GM21360 (cell line): ENCODE measurements around the gene CMKLR1.

ENCODE experiments used
- ATAC-seq: cut with Tn5 transposase; IDR thresholded peaks from one replicate; pipeline ENCODE4 v1.9.1; 2021; ENCODE audit warnings: mild to moderate bottlenecking, moderate library complexity; ENCODE audit not compliant: unreplicated experiment

CMKLR1 gene

DNA sequence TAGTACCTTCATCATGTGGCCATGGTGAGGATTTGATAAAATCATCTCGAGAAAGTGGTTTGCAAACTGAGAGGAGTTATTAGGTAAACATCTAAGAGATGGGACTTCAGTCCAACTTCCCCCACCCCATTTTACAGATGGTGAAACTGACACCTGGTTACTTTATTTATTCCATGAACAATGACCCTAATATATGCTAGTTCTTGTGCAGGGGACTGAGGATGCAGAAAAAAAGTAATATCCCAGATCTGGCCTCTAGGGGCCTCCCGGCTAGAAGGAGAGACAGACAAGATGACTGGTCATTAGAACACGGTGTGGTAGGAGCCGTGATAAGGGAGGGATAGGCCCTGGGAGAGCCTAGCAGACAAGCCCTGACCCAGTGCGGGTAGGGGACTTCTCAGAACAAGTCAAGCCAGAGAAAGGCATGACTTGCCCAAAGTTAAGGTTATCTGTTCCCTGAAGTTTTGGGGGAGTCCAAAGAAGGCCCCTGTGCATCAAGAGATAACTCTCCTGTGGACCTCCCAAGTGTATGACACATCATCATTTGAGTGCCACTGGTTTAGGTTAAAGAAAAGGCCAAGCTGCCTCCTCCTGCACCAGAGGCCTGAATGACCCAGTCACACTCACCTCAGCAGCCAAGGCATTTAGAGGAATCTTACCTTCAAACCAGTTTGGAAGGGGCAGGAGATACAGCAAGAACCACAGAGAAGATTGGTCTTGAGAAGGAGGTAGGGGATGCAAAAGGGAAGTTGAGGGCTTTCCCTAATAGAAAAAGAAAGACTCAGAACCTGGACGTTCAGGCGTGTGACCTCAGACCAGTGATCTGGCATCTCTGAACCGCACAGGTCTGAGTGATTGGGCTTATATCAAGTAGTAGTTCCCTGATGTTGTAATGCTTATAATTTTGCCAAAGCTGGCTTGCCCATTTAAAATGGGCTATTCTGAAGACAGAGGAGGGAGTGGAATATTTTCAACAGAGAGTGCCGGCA, 1.6 kb downstream of the CMKLR1 start:
- no peak for ATAC-seq

DNA sequence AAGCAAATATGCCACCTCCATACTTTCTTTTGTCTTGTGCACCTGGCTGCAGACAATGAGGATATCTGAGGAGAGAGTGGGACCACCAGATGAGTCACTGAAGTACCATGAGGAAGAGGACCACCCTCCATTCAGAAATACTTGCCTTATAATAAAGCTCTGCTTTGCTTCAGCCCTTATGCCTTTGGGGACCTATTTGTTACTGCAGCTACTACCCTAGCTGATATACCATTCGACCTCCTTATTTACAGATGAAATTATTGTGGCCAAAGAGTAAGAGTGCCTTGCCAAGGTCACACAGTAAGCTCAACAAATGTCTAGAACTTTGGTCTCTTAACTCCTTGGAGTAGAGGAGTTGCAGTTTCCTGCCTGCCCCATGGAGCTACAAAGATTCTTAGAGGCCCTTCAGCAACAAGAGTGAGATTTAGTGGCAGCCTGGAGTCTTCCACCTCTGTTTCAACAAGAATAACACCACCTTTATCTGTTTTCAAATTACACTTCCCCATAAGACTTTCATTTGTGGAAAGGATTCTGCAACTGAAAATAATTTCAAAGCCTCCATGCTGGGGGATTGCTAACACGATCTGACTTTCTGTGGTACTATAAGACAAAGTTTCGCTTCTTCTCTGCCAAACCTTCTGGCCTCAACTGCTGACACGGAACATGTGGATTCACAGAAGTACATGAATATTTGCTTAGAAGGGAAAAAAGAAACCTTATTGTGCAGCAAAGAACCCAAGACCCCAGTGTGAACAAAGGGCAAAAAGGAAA, 3.6 kb downstream of the CMKLR1 start:
- peak; percentile 65 for ATAC-seq

DNA sequence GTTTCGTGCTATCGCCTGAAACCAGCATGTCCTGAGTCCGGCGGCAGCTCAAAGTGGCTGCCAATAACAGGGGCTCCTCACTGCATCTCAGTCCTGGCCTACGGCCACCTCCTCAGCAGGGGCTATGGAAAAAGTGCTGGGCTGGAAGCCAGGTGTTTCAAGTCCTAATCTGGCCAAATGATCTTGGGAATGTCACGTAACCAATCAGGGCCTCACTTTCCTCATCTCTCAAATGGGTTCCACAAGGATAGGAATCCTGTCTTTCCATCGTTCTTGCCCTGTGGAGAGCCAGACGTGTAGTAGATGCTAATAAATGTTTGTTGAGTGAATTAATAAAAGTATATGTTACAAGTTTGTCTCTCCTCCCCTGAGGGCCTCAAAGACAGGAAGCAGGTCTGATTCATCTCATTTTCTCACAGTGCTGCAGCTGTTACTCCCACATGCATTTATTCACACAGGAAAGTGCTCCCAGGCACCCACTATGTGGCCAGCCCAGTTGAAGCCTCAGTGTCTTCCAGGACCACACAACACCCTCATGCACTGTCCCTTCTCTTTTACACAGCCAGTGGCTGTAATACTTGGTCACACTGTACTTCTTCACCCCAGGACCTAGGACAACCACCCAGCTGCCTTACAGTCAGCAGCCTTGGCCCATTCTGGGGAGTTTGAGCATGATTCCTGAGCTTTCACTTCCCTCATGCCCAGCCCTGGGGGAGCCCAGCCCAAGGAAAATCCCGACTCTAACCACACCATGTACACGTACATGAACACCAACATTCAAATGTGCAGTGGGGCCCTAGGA, 5.0 kb downstream of the CMKLR1 start:
- peak; percentile 33 for ATAC-seq

DNA sequence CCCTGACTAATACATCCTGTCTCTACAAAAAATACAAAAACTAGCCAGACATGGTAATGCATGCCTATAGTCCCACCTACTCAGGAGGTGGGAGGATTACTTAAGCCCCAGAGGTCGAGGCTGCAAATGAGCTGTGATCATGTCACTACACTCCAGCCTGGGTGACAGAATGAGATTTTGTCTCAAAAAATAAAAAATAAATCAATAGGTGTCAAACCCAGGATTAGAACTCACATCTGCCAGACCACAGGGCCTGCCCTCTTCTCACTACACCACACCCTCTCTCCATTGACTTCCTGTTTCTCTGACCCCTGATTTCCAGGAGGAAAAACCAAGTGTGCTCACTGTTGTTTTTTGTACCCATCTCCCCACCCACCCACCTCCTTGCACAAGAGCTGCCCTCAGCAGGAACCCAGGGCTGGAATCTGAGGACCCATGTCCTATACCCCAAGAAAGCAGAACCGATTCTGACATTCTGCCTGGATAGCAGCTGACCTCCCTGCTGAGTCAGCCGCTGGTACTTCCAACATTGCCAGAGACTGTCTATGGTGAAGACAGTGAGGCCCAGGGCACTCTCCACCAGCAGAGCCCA, 6.2 kb downstream of the CMKLR1 start:
- no peak for ATAC-seq

DNA sequence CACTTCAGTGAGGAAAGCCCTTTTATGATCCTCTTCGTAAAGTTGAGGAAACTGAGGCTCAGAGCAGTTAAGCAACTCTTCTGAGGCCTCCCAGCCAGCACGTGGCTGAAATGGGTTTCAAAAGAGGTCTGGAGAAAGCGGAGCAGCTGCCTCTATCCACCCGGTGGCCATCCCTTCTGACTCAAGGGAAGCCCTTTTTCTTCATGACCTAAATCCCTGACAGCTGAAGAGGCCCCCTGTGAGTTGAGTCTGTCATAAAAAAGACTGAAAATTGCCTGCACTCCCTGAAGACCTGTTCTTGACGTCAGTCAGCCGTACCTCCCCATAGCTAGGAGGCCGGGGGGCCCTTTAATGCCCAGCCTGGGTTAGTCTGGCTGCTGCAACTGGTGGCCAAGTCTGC, 10.7 kb downstream of the CMKLR1 start:
- no peak for ATAC-seq

DNA sequence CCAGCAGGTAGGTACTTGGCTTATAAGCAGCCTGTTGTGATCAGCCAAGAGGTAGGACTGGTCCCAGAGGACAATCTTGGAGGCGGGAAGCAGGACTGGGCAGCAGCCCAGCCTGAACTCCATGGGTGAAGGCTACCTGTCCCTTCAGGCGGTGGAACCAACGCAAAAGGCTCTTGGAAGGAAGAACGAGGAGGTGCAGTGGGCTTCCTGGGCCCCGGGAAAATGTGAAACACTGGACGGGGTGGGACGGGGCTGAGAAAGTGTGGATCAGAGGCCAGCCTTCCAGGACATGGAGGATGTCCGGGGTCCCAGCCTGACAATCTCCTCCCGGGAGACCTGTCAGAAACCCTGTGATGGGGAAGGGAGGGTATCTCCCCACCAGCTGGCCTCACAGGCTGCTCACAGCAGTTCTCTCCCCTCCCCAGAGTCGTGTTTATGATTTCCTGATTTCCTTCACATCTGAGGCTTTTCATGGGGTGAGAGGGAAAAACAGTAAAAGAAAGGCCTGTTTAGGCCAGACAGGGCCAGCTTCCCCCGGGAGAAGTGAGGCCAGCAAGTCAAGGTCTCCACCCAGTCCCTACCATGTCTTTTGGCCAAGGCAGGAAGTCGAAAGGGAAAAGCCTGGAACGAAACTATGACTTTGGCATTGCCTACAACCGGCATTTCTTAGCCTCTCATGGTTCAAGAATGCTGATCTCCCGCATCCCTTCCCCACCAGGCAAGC, 11.3 kb downstream of the CMKLR1 start:
- ATAC-seq = no peak

DNA sequence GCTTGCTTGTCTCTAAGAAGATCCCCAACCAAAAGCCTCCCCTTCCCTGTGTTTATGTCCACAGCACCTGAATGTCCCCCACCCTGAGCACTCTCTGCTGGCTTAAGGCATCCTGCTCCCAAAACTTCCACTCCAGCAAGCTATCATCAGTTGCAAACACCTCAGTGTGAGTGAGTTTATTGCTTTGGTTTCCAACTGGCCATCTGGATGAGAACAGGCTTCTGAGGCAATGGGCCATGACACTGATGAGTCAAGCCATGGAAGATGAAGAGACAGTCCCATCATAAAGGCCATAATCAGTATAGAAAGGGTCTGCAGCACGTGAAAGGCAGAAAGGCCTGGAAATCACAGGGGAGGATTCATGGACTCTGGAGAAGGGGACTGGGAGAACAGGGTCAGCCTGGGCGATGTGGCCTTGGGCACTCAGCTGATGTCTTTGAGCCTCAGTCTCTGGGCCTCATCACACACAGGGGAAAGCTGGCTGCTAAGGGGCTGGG, 12.8 kb downstream of the CMKLR1 start:
- no peak for ATAC-seq

DNA sequence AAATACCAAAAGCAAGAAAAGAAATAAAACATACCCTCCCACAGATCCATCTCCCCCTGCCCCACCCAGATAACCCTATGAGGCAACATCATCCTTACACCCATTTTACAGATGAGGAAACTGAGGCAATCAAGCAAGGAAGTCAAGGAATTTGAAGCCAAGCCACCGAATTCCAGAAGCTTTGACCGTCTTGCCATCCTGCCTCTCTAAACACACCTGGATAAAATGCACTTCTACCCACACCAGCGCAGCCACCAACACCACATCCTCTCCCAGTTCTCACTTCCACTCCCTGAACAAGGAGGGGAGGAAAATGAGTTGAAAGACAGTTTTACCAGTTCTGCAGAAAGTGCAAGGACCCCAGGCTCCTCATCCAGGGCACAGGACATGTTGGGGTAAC, 13.6 kb downstream of the CMKLR1 start:
- no peak for ATAC-seq

DNA sequence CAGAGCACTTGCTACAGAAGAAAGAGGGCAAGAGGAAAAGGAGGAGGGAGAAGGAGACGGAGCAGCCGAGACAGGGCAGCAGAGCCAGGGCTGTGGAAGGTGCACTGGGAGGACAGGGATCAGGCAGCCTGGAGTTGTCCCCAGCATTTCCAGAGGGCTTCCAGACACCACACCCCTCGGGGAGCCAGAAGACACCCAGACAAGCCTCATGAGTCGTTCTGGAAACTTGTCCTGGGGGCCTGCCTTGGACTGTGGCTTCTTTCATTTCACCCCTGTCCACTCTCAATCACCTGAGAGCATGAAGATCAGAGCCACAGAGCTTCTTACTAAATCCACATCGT, 14.1 kb downstream of the CMKLR1 start:
- no peak for ATAC-seq

DNA sequence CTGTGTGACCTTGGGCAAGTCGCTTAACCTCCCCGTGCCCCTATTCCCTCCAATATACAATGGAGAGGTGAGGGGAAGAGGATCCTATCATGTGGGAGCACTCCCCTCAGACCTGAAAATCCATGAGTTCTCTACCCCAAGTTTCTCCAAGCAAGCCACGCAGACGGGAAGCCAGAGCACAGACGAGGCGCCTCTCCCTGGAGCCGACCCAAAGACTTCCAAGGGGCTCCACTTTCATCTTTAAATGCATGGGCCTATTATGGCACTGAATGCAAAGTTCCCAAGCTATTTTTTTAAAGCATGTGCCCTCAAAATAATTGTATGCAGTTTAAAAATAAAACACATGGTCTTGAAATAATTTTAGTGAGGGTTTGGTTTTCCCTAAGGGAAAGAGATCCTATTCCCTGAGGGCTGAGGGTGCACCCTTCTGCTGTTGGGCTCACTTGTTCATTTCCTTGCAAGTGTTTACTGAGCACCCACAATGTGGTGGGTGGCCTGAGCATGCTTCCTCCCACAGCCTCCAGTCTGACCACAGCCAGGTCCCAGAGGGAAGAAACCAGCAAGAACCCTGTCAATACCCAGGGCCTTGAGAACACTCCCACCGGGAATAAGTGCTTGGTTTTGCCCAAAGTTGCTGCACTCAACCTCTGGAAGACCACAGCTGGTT, 14.6 kb downstream of the CMKLR1 start:
- ATAC-seq = no peak

DNA sequence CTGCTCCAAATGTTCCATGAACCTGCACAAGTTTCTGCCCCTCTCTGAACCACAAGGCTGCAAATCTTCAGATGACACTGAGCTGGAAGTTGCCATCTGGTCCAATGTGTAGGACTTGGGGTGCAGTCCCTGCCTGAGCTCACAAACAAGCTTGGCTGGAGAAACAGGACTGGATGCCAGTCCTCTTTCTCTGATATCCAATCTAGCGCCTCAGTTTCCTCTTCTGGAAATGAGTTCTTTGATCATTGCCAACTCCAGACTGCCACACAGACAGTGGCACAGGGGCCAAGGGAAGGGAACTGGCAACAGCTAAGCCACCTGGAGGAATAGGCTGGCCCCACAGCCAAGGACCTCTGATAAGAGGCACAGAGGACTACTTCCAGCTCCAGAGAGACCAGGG, 15.5 kb downstream of the CMKLR1 start:
- no peak for ATAC-seq

DNA sequence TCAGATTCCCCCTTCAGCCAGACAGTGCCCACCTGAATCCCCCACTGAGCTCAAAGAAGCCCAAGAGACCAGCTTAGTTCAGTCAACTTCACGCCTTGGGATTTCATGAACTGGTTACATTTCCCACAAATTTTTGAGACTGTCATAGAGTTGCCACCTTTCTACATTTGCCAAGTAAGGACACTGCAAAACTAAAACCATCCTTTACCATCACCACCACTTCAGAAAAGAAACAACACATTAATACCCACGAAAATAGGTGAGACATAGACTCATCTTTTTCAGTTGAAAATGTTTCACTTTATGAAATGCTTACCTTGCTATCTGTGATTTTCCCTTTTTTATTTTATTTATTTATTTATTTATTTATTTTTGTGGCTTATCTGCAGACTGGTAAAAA, 16.1 kb downstream of the CMKLR1 start:
- ATAC-seq = no peak

DNA sequence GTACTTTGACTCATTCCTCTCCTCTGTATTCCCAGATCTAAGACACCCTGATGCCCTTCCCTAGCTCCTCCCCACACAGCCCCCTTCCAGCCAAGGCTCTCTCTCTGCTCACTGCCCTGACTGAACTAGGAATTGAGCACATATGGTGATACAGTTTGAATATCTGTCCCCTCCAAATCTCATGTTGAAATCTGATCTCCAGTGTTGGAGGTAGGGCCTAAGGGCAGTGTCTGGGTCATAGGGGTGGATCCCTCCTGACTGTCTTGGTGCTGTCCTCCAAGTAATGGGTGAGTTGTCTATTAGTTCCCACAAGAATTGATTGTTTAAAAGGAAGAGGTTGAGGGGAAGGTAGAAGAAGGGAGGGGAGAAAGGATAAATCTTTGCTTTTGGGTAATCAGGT, 17.4 kb downstream of the CMKLR1 start:
- no peak for ATAC-seq

DNA sequence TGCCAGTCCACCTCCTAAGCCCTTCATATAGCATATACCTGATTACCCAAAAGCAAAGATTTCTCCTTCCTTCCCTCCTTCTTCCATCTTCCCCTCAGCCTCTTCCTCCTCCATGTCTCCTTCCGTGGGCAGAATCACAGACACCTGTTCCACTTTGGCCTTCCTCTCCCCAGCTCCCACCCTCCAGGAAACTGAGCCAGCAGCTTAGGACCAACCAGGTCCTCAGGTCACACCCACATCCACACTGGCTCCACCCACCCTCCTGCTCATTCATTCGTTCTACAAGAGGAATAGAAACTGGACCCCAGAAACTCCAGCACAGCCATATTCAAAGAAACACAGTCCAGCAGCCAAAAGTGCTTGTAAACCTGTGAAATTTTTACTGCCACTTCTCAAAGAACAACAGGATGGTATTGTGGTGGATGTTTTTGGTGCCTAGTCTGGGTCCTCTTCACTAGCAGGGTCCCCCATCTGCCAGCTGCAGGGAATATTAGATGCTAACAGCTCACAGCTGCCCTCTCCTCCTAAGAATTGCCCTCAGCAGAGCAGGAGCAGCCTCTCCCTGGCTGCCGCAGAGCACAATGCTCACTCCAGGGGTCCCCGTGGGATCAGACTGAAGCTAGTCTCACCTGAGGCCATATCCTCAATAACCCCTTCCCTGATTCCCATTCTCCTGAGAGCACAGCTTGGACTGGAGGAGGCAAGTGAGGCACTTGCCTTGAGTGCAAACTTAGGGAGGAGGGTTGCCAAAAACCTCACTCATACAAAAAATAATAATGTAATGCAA, 18.4 kb downstream of the CMKLR1 start:
- peak; percentile 78 for ATAC-seq

DNA sequence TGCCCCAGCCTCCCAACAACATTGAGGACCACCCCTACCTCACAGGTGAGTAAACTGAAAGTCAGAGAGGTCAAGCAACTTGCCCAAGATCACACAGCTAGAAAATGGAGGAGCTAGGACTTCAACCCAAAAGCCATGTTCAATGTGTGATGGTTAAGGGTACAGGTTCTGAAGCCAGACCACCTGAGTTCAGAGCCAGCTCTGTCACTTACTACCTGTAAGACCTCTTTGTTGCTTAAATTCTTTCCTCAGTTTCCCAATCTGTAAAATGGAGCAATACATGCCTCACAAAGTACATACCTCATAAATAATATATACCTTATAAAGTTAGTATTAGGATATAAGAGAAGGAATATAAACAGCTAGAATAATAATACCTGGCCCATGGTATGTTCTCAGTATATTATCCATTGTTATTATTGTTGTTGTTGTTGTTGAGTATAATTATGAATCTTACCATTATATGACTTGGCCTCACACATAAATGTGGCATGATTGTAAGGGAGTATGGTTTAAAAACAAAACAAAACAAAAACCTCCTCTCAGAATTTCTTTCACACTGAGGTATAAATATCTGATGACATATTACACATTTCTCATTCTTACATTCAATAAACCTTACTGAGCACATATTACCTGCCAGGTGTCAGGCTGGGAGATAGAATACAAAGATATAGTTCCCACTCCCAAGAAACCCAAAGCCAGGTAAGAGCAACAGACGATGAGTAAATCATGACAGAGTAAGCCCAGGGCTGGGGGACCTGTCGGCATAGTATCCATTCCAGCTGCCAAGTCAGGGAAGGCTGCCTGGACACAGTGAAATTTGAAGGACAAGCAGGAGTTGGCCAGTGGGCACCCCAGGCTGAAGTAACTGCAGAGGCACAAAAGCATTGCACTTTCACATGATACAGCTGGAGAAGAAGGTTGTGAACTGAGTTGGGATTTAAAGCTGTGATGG, 19.6 kb downstream of the CMKLR1 start:
- no peak for ATAC-seq

DNA sequence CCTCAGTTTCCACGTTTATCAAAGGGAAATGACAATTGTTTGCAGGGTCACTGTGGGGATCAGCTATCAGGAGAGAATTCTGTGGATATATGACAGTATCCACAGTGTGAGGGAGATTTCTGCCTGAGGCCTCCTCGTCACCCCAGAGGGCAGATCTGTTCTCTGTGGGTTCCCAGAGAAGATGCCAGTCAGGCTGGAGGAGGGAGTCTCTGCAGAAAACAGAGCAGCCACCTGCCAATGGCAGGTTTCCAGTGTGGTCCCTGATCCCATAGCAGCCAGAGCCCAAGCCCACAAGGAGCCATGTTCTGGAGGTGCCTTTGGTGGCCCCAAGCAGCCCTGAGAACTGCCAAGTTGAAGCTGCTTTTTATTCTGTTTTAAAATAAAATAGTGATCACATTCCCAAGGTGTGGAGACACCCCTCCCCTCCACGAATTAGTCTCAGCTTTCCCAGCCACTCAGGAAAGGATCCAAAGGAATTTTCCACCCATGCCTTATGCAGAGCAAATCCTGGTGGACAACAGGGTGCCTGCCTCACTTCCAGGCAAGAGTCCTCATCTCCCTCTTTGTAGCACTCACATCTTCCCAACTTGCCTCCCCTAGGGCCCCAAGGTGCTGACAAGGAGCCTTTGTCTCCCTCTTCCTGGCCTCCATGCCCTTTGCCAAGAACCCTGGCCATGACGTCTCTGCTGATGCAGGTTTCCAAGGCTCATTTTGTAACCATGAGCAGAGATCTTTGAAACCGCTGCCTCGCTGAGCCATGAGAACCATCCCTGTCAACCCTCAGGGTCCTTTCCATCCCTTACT, 20.4 kb downstream of the CMKLR1 start:
- no peak for ATAC-seq
